NCI-H1694 (cell line): Measurements from ENCODE around the gene CREBBP.

Experiments
- DNase-seq: peaks from one replicate; lab custom pipeline; 2025; lab: John Stamatoyannopoulos, UW

Gene CREBBP

GRCh38 chr16:3767333-3767986 is 113.1 kb downstream of the CREBBP start:
- DNase-seq: no peak

GRCh38 chr16:3766177-3766576 is 114.3 kb downstream of the CREBBP start:
- DNase-seq: no peak

- no peak for DNase-seq
Measured at GRCh38 chr16:3764409-3764808, 116.1 kb downstream of the CREBBP start.

- no peak for DNase-seq
Measured at GRCh38 chr16:3762107-3762750, 118.3 kb downstream of the CREBBP start.

- no peak for DNase-seq
Measured at GRCh38 chr16:3761375-3762106, 119.0 kb downstream of the CREBBP start.

GRCh38 chr16:3760518-3760917 is 120.0 kb downstream of the CREBBP start:
- DNase-seq: no peak

- no peak for DNase-seq
Measured at GRCh38 chr16:3759736-3760135, 120.8 kb downstream of the CREBBP start.

GRCh38 chr16:3756113-3756512 is 124.4 kb downstream of the CREBBP start:
- no peak for DNase-seq

- DNase-seq: no peak
Measured at GRCh38 chr16:3755249-3755648, 125.3 kb downstream of the CREBBP start.

- DNase-seq: no peak
Measured at GRCh38 chr16:3754772-3755171, 125.7 kb downstream of the CREBBP start.

GRCh38 chr16:3754081-3754703 is 126.3 kb downstream of the CREBBP start:
- no peak for DNase-seq

- no peak for DNase-seq
Measured at GRCh38 chr16:3752984-3753383, 127.5 kb downstream of the CREBBP start.

GRCh38 chr16:3751878-3752277 is 128.6 kb downstream of the CREBBP start:
- DNase-seq: no peak

GRCh38 chr16:3748307-3748706 is 132.2 kb downstream of the CREBBP start:
- DNase-seq: no peak

GRCh38 chr16:3745751-3746355 is 134.7 kb downstream of the CREBBP start:
- DNase-seq: no peak

- no peak for DNase-seq
Measured at GRCh38 chr16:3744018-3744417, 136.5 kb downstream of the CREBBP start.

- no peak for DNase-seq
Measured at GRCh38 chr16:3740934-3741333, 139.6 kb downstream of the CREBBP start.

- DNase-seq: no peak
Measured at GRCh38 chr16:3740186-3740585, 140.3 kb downstream of the CREBBP start.

- DNase-seq: no peak
Measured at GRCh38 chr16:3739636-3740035, 140.9 kb downstream of the CREBBP start.

GRCh38 chr16:3738541-3738940 is 142.0 kb downstream of the CREBBP start:
- DNase-seq: no peak

- no peak for DNase-seq
Measured at GRCh38 chr16:3738128-3738527, 142.4 kb downstream of the CREBBP start.

- DNase-seq: no peak
Measured at GRCh38 chr16:3737181-3737580, 143.3 kb downstream of the CREBBP start.
